HepG2 (cell line): ENCODE results near the gene TNFRSF1B. TPM values are rescaled to one million over a fixed set of nuclear protein-coding genes. Genes with fewer than 3 reads are reported as not detected.

Experiments used
- ATAC-seq: fragments of 200-7000 bp; cut with Tn5 transposase; 3 replicates; pipeline ENCODE4 v1.9.1; 2020; ENCODE audit warnings: mild to moderate bottlenecking, moderate library complexity
- BruUV-seq: library from RNA; stranded (reverse); fragments of 400-500 nt; replicated peaks from 2 replicates; lab custom pipeline; 2021; lab: Mats Ljungman, UMichigan
- CTCF ChIA-PET: fragments of 300-600 bp; formaldehyde crosslinking; extraction: SDS; loops from one replicate; lab custom pipeline; 2021; ENCODE audit warnings: low total read pairs, inconsistent platforms, low intra/inter-chr PET ratio; lab: Yijun Ruan, JAX
- POLR2A ChIA-PET: fragments of 350-600 bp; sonication (Branson Sonifier 250); formaldehyde crosslinking; loops from one replicate; lab custom pipeline; 2020; ENCODE audit warnings: antibody characterized with exemption, inconsistent platforms; lab: Yijun Ruan, JAX
- DNase-seq: peaks from one replicate; pipeline ENCODE4 v3.0.0-alpha.2; 2015; ENCODE audit warnings: low spot score
- FAIRE-seq: peaks from 3 replicates; lab custom pipeline; 2011; peaks lifted over from hg19 to GRCh38; lab: Jason Lieb, UNC
- H2AFZ ChIP-seq: one replicate; pipeline ENCODE4 v1.6.1; 2011; ENCODE audit warnings: low read length, inconsistent platforms
- H3K27ac ChIP-seq: fragments of 300-600 bp; 3 replicates; pipeline ENCODE4 v1.8.0; 2011; ENCODE audit warnings: mixed run types, mild to moderate bottlenecking, mixed read lengths, low read length, inconsistent platforms; ENCODE audit not compliant: insufficient read depth; ENCODE audit errors: extremely low read length
- H3K27me3 ChIP-seq, 2 experiments: fragments of 200-600 bp in 1 of 2; 2 replicates in 1 of 2; 3 replicates in 1 of 2; pipeline versions ENCODE4 v1.6.0 to v1.8.0; 2011; ENCODE audit warnings: low read length in 2 of 2, mild to moderate bottlenecking in 2 of 2, moderate library complexity in 2 of 2, inconsistent platforms in 1 of 2; ENCODE audit not compliant: insufficient read depth in 2 of 2, control insufficient read depth in 1 of 2
- H3K36me3 ChIP-seq, 2 experiments: fragments of 200-600 bp in 1 of 2; replicated peaks in 1 of 2; 2 replicates in 1 of 2; 3 replicates in 1 of 2; pipeline versions ENCODE4 v1.5.1 to v1.8.0; 2011; ENCODE audit warnings: low read length in 2 of 2, inconsistent platforms in 1 of 2; ENCODE audit not compliant: insufficient read depth in 2 of 2, control insufficient read depth in 1 of 2
- H3K4me1 ChIP-seq: 2 replicates; pipeline ENCODE4 v1.5.1; 2012; ENCODE audit warnings: low read length, inconsistent platforms; ENCODE audit not compliant: insufficient read depth
- H3K4me2 ChIP-seq: 2 replicates; pipeline ENCODE4 v1.6.0; 2011; ENCODE audit warnings: low read depth, low read length, inconsistent platforms
- H3K4me3 ChIP-seq, 3 experiments: fragments of 200-600 bp in 1 of 3; sonication (generic), shearing (Covaris generic) in 1 of 3; replicated peaks in 1 of 3; 2 replicates each; pipeline ENCODE4 v1.5.1; 2011 to 2016; ENCODE audit warnings: low read length in 3 of 3, inconsistent platforms in 2 of 3, low read depth in 2 of 3, mild to moderate bottlenecking in 2 of 3, control low read depth in 1 of 3, mixed read lengths in 1 of 3; ENCODE audit not compliant: insufficient read depth in 1 of 3
- H3K79me2 ChIP-seq: one replicate; pipeline ENCODE4 v1.6.1; 2011; ENCODE audit warnings: low read length, inconsistent platforms; ENCODE audit not compliant: insufficient read depth
- H3K9ac ChIP-seq: 2 replicates; pipeline ENCODE4 v1.6.0; 2011; ENCODE audit warnings: mild to moderate bottlenecking, low read depth, low read length, inconsistent platforms; ENCODE audit not compliant: insufficient read depth
- H3K9me3 ChIP-seq: 2 replicates; pipeline ENCODE4 v1.5.1; 2012; ENCODE audit warnings: mild to moderate bottlenecking, low read length
- H4K20me1 ChIP-seq: 2 replicates; pipeline ENCODE4 v1.6.0; 2011; ENCODE audit warnings: inconsistent platforms, mild to moderate bottlenecking, low read length, moderate library complexity; ENCODE audit not compliant: insufficient read depth
- ATF1 ChIP-seq: IDR thresholded peaks from 2 replicates; pipeline ENCODE4 v1.6.1; 2016; ENCODE audit warnings: mild to moderate bottlenecking, control low read depth
- HOXA9 ChIP-seq: sonication (generic); formaldehyde crosslinking; IDR thresholded peaks from 2 replicates; pipeline ENCODE4 v1.8.1; 2022; ENCODE audit warnings: missing genetic modification reagents, mild to moderate bottlenecking, moderate library complexity, borderline replicate concordance
- HOXD1 ChIP-seq: sonication (generic); formaldehyde crosslinking; IDR thresholded peaks from 2 replicates; pipeline ENCODE4 v1.5.0; 2020; ENCODE audit warnings: missing genetic modification reagents
- ISX ChIP-seq: sonication (generic); formaldehyde crosslinking; conservative IDR thresholded peaks from 2 replicates; pipeline ENCODE4 v1.5.0; 2020; ENCODE audit warnings: missing genetic modification reagents
- JUND ChIP-seq: sonication (generic); formaldehyde crosslinking; IDR thresholded peaks from 2 replicates; pipeline ENCODE4 v1.8.0; 2022; ENCODE audit warnings: mild to moderate bottlenecking, missing genetic modification reagents
- NFKB2 ChIP-seq: sonication (generic); formaldehyde crosslinking; IDR thresholded peaks from 2 replicates; pipeline ENCODE4 v1.4.0; 2020; ENCODE audit warnings: missing genetic modification reagents, borderline replicate concordance
- NRL ChIP-seq: sonication (generic); formaldehyde crosslinking; IDR thresholded peaks from 2 replicates; pipeline ENCODE4 v1.5.0; 2020; ENCODE audit warnings: missing genetic modification reagents, mild to moderate bottlenecking, moderate library complexity, borderline replicate concordance
- PRMT3 ChIP-seq: sonication (generic); formaldehyde crosslinking; IDR thresholded peaks from 2 replicates; pipeline ENCODE4 v1.8.1; 2022; ENCODE audit warnings: low read depth, mild to moderate bottlenecking, moderate library complexity, missing genetic modification reagents, borderline replicate concordance
- PRPF4 ChIP-seq: fragments of 200-400 bp; formaldehyde crosslinking; IDR thresholded peaks from 2 replicates; pipeline ENCODE4 v1.6.1; 2016; ENCODE audit warnings: low read length, low read depth; ENCODE audit not compliant: poor library complexity, severe bottlenecking
- STAG1 ChIP-seq: sonication (generic); formaldehyde crosslinking; IDR thresholded peaks from 2 replicates; pipeline ENCODE4 v1.4.0; 2020; ENCODE audit warnings: missing genetic modification reagents
- ZMYM2 ChIP-seq: sonication (generic); formaldehyde crosslinking; IDR thresholded peaks from 2 replicates; pipeline ENCODE4 v1.8.0; 2022; ENCODE audit warnings: mild to moderate bottlenecking, missing genetic modification reagents
- ZNF143 ChIP-seq: sonication (generic); formaldehyde crosslinking; IDR thresholded peaks from 2 replicates; pipeline ENCODE4 v1.4.0; 2020; ENCODE audit warnings: missing genetic modification reagents
- ZNF800 ChIP-seq: sonication (generic); formaldehyde crosslinking; IDR thresholded peaks from 2 replicates; pipeline ENCODE4 v1.4.0; 2020; ENCODE audit warnings: missing genetic modification reagents
- WGBS: methylation state at CpG from one replicate; pipeline ENCODE4 v1.1.6; 2017; ENCODE audit warnings: low lambda C conversion rate; 5-methylcytosine and 5-hydroxymethylcytosine counted together
- in situ Hi-C: cut with HindIII; loops from 2 replicates; pipeline ENCODE4 v1.10.0; 2017; ENCODE audit warnings: low pct_unique_long_range_greater_than_20kb; ENCODE audit not compliant: extremely low pct_ligation_motif_present
- intact Hi-C: fragments of 100-400 bp; cut with micrococcal nuclease; formaldehyde crosslinking; loops from one replicate; pipeline ENCODE4 v1.10.0; 2022; ENCODE audit not compliant: unreplicated experiment
- polyA plus RNA-seq, 8 experiments: library from polyadenylated mRNA; depleted of rRNA in 3 of 8; stranded (reverse) in 7 of 8; unstranded in 1 of 8; fragments of >200 nt; fragmentation: Illumina TruSeq in 4 of 8; extraction: Trizol in 4 of 8; gene quantifications; 2 replicates each; pipeline versions ENCODE4 v1.2.1 to v1.2.3, GENCODE V29; 2011 to 2016; ENCODE audit warnings: low read depth in 4 of 8, missing spikeins in 1 of 8, mixed read lengths in 1 of 8; ENCODE audit not compliant: insufficient read depth in 1 of 8
- total RNA-seq, 5 experiments: library from RNA; depleted of rRNA; stranded (reverse); fragments of >200 nt; fragmentation: Illumina TruSeq; extraction: Trizol; gene quantifications; 2 replicates each; pipeline ENCODE4 v1.2.3, GENCODE V29; 2016; ENCODE audit warnings: low read depth in 1 of 5
- TF ChIP-seq, protein P1 (sequence below): sonication (generic); formaldehyde crosslinking; IDR thresholded peaks from 2 replicates; pipeline ENCODE4 v1.4.0; 2020; ENCODE audit warnings: mild to moderate bottlenecking, missing genetic modification reagents
- TF ChIP-seq, protein P2 (sequence below): sonication (generic); formaldehyde crosslinking; IDR thresholded peaks from 2 replicates; pipeline ENCODE4 v1.5.0; 2020; ENCODE audit warnings: mild to moderate bottlenecking, missing genetic modification reagents, moderate library complexity
- TF ChIP-seq, protein P3 (sequence below): sonication (generic); formaldehyde crosslinking; IDR thresholded peaks from 2 replicates; pipeline ENCODE4 v1.5.1; 2020; ENCODE audit warnings: mild to moderate bottlenecking, missing genetic modification reagents

The TNFRSF1B gene
- total and polyA plus RNA-seq, 2 of the 13 experiments (the other 11 are each of a cell fraction or from before 2014, with no cell fraction given) = 0.04 to 0.11 TPM

DNA sequence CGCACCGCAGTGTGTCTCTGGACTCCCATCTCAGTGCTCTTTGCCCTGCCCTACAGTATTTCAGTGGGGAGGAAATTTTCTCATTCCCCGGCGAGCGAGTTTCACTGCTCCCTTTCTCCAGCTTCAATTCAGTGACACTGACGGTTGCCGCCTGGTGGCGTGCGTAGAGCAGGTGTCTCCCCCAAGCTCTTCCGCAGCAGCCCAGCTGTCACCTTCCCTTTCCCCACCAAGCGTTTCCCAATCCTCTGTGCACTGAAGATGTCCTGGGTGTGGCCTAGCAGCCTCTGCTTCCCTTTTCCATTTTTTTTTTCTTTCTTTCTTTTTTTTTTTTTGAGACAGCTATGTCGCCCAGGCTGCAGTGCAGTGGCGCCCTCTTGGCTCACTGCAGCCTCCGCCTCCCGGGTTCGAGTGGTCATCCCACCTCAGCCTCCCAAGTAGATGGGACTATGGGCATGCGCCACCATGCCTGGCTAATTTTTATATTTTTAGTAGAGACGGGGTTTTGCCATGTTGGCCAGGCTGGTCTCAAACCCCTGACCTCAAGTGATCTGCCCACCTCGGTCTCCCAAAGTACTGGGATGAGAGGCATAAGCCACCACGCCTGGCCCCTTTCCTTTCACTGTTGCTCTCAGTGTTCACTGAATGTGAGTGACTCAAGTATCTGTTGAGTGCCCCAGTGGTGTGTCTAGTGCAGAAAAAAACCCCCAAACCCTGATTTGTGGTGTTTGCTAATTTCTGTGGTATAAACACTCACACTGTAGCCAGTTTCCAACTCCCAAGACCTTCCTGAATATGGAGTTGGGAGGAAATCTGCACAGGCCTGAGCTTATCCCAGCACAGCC lies 30.1 kb downstream of the TNFRSF1B start:
- ATAC-seq (peak; percentile 57), FAIRE-seq (peak; percentile 21), DNase-seq (peak; percentile 35)
- CTCF ChIA-PET = no interaction called here
- intact Hi-C loops = no loop called here
- Histone ChIP-seq H3K27me3 (peaks cover 3 to 14% of the 10 kb centered on the region in 2 experiments; a peak in 3 of 5 replicates), H3K27ac (no peak overlapping the region), H3K79me2 (no peaks in the 10 kb centered on the region), H4K20me1 (no peaks in the 10 kb centered on the region), H3K9ac (no peak overlapping the region), H3K4me3 (no peak overlapping the region), H3K9me3 (no peaks in the 10 kb centered on the region), H3K4me1 (peaks cover 21% of the 10 kb centered on the region), H3K4me2 (no peak overlapping the region), H3K36me3 (no peaks in the 10 kb centered on the region), H2AFZ (no peak overlapping the region)
- BruUV-seq = no TSS peak
- in situ Hi-C loops = no loop called here
- POLR2A ChIA-PET = no interaction called here
- 51% methylated on average over 18 of the region's 20 CpGs for WGBS
- TF ChIP-seq JUND (no peak), STAG1 (CRISPR knock-in tag) (peak; percentile 29), NFKB2 (no peak), NRL (no peak), ZMYM2 (no peak), ATF1 (CRISPR knock-in tag) (no peak), ZNF800 (CRISPR knock-in tag) (no peak), HOXD1 (no peak), ZNF143 (CRISPR knock-in tag) (no peak), ISX (CRISPR knock-in tag) (no peak), PRMT3 (CRISPR knock-in tag) (no peak), HOXA9 (CRISPR knock-in tag) (no peak), PRPF4 (no peak)
- TF ChIP-seq, protein P1, sequence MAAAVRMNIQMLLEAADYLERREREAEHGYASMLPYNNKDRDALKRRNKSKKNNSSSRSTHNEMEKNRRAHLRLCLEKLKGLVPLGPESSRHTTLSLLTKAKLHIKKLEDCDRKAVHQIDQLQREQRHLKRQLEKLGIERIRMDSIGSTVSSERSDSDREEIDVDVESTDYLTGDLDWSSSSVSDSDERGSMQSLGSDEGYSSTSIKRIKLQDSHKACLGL (CRISPR knock-in tag) = no peak
- TF ChIP-seq, protein P2, sequence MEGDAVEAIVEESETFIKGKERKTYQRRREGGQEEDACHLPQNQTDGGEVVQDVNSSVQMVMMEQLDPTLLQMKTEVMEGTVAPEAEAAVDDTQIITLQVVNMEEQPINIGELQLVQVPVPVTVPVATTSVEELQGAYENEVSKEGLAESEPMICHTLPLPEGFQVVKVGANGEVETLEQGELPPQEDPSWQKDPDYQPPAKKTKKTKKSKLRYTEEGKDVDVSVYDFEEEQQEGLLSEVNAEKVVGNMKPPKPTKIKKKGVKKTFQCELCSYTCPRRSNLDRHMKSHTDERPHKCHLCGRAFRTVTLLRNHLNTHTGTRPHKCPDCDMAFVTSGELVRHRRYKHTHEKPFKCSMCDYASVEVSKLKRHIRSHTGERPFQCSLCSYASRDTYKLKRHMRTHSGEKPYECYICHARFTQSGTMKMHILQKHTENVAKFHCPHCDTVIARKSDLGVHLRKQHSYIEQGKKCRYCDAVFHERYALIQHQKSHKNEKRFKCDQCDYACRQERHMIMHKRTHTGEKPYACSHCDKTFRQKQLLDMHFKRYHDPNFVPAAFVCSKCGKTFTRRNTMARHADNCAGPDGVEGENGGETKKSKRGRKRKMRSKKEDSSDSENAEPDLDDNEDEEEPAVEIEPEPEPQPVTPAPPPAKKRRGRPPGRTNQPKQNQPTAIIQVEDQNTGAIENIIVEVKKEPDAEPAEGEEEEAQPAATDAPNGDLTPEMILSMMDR (CRISPR knock-in tag) = peak; percentile 51
- TF ChIP-seq, protein P3, sequence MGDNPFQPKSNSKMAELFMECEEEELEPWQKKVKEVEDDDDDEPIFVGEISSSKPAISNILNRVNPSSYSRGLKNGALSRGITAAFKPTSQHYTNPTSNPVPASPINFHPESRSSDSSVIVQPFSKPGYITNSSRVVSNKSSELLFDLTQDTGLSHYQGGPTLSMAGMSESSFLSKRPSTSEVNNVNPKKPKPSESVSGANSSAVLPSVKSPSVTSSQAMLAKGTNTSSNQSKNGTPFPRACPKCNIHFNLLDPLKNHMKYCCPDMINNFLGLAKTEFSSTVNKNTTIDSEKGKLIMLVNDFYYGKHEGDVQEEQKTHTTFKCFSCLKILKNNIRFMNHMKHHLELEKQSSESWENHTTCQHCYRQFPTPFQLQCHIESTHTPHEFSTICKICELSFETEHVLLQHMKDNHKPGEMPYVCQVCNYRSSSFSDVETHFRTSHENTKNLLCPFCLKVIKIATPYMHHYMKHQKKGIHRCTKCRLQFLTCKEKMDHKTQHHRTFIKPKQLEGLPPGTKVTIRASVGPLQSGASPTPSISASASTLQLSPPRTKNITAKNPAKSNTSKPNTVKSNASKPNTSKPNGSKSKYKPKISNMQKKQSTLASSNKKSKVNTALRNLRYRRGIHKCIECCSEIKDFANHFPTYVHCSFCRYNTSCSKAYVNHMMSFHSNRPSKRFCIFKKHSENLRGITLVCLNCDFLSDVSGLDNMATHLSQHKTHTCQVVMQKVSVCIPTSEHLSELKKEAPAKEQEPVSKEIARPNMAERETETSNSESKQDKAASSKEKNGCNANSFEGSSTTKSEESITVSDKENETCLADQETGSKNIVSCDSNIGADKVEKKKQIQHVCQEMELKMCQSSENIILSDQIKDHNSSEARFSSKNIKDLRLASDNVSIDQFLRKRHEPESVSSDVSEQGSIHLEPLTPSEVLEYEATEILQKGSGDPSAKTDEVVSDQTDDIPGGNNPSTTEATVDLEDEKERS (CRISPR knock-in tag) = no peak
